GM12872 (cell line): ENCODE measurements around the gene LACTB.

ENCODE experiments used
- CTCF ChIP-seq: IDR thresholded peaks from 3 replicates; pipeline ENCODE4 v1.5.1; 2011; ENCODE audit warnings: low read depth, mild to moderate bottlenecking, low read length, moderate library complexity; ENCODE audit not compliant: insufficient read depth

LACTB gene

GRCh38 chr15:63189941-63190768, 68.5 kb downstream of the LACTB start:
- no peak for TF ChIP-seq CTCF

GRCh38 chr15:63190769-63191649, 69.3 kb downstream of the LACTB start:
- no peak for TF ChIP-seq CTCF
